GM06990 (cell line): ENCODE data around the gene SLC16A3.
A peak's percentile ranks its signal among the peaks of the same experiment; 100 is the strongest.

Source experiments
- DNase-seq: peaks from one replicate; pipeline ENCODE4 v3.0.0-alpha.2; 2011; ENCODE audit not compliant: insufficient read length; ENCODE audit errors: extremely low read depth
- H3K27me3 ChIP-seq: replicated peaks from 2 replicates; pipeline ENCODE4 v1.6.0; 2011; ENCODE audit warnings: low read length; ENCODE audit not compliant: control insufficient read depth, insufficient read depth
- H3K36me3 ChIP-seq: 2 replicates; pipeline ENCODE4 v1.5.1; 2011; ENCODE audit warnings: low read length; ENCODE audit not compliant: control insufficient read depth, insufficient read depth
- H3K4me3 ChIP-seq: replicated peaks from 2 replicates; pipeline ENCODE4 v1.5.1; 2011; ENCODE audit warnings: low read depth, mild to moderate bottlenecking, control low read depth, low read length
- TF ChIP-seq, protein P1 (sequence below): IDR thresholded peaks from 2 replicates; pipeline ENCODE4 v1.5.1; 2011; ENCODE audit warnings: low read length, control low read depth, mild to moderate bottlenecking, inconsistent platforms; ENCODE audit not compliant: insufficient read depth, poor library complexity, severe bottlenecking

SLC16A3 gene

GRCh38 chr17:82228842-82229697, at the start of gene SLC16A3:
Gene SLC16A3, plus strand, starts transcription at chr17:82229042. Its CDS starts 6,967 bp downstream, at chr17:82236009.
- H3K4me3 ChIP-seq, result peak within 1 kb of the TSS; percentile 76
- TF ChIP-seq, protein P1, sequence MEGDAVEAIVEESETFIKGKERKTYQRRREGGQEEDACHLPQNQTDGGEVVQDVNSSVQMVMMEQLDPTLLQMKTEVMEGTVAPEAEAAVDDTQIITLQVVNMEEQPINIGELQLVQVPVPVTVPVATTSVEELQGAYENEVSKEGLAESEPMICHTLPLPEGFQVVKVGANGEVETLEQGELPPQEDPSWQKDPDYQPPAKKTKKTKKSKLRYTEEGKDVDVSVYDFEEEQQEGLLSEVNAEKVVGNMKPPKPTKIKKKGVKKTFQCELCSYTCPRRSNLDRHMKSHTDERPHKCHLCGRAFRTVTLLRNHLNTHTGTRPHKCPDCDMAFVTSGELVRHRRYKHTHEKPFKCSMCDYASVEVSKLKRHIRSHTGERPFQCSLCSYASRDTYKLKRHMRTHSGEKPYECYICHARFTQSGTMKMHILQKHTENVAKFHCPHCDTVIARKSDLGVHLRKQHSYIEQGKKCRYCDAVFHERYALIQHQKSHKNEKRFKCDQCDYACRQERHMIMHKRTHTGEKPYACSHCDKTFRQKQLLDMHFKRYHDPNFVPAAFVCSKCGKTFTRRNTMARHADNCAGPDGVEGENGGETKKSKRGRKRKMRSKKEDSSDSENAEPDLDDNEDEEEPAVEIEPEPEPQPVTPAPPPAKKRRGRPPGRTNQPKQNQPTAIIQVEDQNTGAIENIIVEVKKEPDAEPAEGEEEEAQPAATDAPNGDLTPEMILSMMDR, result no peak
- peak; percentile 86 for DNase-seq

DNA sequence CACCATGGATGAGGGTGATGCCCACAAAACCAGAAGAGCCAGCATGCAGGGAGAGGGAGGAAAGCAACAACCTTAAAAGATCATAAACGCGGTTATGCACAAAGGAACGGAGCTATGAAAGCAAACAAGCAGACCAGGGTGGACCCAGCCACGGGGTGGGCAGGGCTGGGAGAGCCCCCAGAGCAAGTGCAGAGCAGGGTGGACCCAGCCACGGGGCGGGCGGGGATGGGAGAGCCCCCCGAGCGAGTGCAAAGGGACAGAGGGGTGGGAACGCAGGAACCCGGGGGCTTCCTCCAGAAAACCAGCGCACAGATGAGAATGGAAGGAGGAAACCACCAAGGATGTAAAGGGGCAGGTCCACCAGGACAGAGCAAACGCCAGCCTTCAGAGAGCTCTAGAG, 49.4 kb upstream of the SLC16A3 start:
- no peaks in the 10 kb centered on the region for H3K27me3 ChIP-seq
- H3K36me3 ChIP-seq, result no peaks in the 10 kb centered on the region; the same call in 1 of the 2 replicates
- TF ChIP-seq, protein P1, result no peak
- no peak overlapping the region for H3K4me3 ChIP-seq
- no peak for DNase-seq

More at GRCh38 chr17:82228842-82229697, at the start of gene SLC16A3:
- H3K27me3 ChIP-seq, result no peaks in the 10 kb centered on the region
- H3K36me3 ChIP-seq, result no peaks in the 10 kb centered on the region

DNA sequence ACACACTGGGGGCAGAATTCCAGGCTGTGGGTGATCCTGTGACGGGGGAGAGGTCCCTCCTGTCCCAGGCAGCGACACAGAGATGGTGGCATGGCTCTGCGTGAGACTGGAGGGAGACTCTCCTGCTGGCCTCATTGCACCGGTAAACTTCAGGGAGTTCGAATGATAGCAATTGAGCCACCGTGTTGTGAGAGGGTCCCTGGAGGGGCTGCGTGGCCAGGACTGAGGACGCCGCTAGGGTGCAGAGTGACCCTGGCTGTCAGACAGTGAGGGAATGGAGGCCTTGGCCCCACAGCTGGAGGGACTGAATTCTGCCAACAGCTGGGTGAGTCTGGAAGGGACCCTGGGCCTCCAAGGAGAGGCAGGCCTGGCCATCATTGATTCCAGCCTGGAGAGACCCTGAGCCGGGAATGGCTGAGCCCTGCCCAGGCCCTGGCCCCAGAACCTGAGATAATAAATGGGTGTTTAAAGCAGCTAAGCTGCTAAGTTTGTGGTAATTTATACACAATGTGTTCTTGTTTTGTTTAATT, 48.8 kb upstream of the SLC16A3 start:
- no peak for DNase-seq
- Histone ChIP-seq H3K27me3 (no peaks in the 10 kb centered on the region), H3K4me3 (no peak overlapping the region), H3K36me3 (no peaks in the 10 kb centered on the region; the same call in 1 of the 2 replicates)
- TF ChIP-seq, protein P1, result no peak

- TF ChIP-seq, protein P1, result no peak
- H3K36me3 ChIP-seq, result no peaks in the 10 kb centered on the region; the same call in 1 of the 2 replicates
- DNase-seq, result no peak
- H3K4me3 ChIP-seq, result no peak overlapping the region
- no peaks in the 10 kb centered on the region for H3K27me3 ChIP-seq
These were observed 47.9 kb upstream of the SLC16A3 start for GRCh38 chr17:82180776-82181528.

- H3K4me3 ChIP-seq, result no peak overlapping the region
- H3K36me3 ChIP-seq, result no peaks in the 10 kb centered on the region; the same call in 1 of the 2 replicates
- DNase-seq, result no peak
- no peaks in the 10 kb centered on the region for H3K27me3 ChIP-seq
- TF ChIP-seq, protein P1, result no peak
These were observed 44.1 kb upstream of the SLC16A3 start for GRCh38 chr17:82184761-82185160.
